ENCODE results near the gene AP3M1. TPM values are rescaled to one million over a fixed set of nuclear protein-coding genes. Genes with fewer than 3 reads are reported as not detected.

Gene AP3M1
- total RNA-seq, 1 donor, result 51.4 TPM

- H3K4me3 ChIP-seq (ENCODE audit: low read depth, low read length), result no peak overlapping the region
- DNase-seq (ENCODE audit: low read depth), result no peak
- TF ChIP-seq, protein P1, sequence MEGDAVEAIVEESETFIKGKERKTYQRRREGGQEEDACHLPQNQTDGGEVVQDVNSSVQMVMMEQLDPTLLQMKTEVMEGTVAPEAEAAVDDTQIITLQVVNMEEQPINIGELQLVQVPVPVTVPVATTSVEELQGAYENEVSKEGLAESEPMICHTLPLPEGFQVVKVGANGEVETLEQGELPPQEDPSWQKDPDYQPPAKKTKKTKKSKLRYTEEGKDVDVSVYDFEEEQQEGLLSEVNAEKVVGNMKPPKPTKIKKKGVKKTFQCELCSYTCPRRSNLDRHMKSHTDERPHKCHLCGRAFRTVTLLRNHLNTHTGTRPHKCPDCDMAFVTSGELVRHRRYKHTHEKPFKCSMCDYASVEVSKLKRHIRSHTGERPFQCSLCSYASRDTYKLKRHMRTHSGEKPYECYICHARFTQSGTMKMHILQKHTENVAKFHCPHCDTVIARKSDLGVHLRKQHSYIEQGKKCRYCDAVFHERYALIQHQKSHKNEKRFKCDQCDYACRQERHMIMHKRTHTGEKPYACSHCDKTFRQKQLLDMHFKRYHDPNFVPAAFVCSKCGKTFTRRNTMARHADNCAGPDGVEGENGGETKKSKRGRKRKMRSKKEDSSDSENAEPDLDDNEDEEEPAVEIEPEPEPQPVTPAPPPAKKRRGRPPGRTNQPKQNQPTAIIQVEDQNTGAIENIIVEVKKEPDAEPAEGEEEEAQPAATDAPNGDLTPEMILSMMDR (IDR thresholded peaks at IDR 0.05; ENCODE audit: insufficient read depth, low read depth, low read length), result no peak
Observed at GRCh38 chr10:74077416-74077815, 73.2 kb downstream of the AP3M1 start.

- TF ChIP-seq, protein P1 (IDR thresholded peaks at IDR 0.05; ENCODE audit: insufficient read depth, low read depth, low read length), result no peak
- no peak for DNase-seq (ENCODE audit: low read depth)
- no peak overlapping the region for H3K4me3 ChIP-seq (ENCODE audit: low read depth, low read length)
Observed at GRCh38 chr10:74076961-74077360, 73.7 kb downstream of the AP3M1 start.

DNA sequence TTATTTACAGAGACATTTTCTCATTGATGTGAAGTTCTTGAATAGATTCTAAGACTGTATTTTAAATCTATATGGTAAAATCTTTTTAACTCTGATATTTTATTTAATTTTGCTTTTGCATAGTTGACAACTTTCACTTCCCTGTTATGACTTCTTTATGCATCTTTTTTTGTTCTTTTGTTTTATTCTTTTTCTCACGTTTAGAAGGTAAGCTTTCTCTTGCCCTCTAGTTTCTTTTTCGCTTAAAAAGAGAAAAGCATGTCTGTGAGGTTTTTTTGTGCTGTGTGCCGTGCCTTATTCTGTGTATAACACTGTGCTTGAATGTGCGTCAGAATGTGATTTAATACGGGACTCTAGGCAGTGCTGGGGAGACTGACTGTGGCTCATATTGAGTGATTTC, 74.7 kb downstream of the AP3M1 start:
- no peak overlapping the region for H3K4me3 ChIP-seq (ENCODE audit: low read depth, low read length)
- TF ChIP-seq, protein P1 (IDR thresholded peaks at IDR 0.05; ENCODE audit: insufficient read depth, low read depth, low read length), result no peak
- DNase-seq (ENCODE audit: low read depth), result no peak

DNA sequence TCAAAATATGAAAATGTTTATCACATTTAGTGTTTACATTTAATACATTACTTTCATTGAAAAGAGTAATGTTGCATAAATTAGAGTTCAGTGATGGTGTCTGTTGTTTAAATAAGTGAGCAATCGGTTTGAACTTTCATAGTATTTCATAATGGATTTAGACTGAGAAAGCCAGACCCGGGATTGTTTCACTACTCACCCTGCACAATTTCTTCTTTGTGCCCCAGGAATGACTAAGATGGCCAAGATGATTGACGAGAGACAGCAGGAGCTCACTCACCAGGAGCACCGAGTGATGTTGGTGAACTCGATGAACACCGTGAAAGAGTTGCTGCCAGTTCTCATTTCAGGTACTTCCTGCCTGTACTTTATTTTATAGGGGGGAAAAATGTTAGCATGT, 78.1 kb downstream of the AP3M1 start:
- H3K4me3 ChIP-seq (ENCODE audit: low read depth, low read length), result no peak overlapping the region
- TF ChIP-seq, protein P1 (IDR thresholded peaks at IDR 0.05; ENCODE audit: insufficient read depth, low read depth, low read length), result no peak
- no peak for DNase-seq (ENCODE audit: low read depth)

- DNase-seq (ENCODE audit: low read depth), result peak; percentile 77
- TF ChIP-seq, protein P1 (IDR thresholded peaks at IDR 0.05; ENCODE audit: insufficient read depth, low read depth, low read length), result no peak
- no peak overlapping the region for H3K4me3 ChIP-seq (ENCODE audit: low read depth, low read length)
Observed at GRCh38 chr10:74071157-74071556, 79.5 kb downstream of the AP3M1 start.

Other genes starting within 250 kb of the AP3M1 start
- 104 and 111 TPM in 2 replicates for gene PLAU, start 239.7 kb downstream of the AP3M1 start, total RNA-seq
- gene VCL, start 152.7 kb downstream of the AP3M1 start, total RNA-seq, result 448 and 513 TPM in 2 replicates
- 41.6 and 57.9 TPM in 2 replicates for gene ADK, start 393 bp upstream of the AP3M1 start, total RNA-seq